ENCODE results near the gene MEI4. TPM values are rescaled to one million over a fixed set of nuclear protein-coding genes. Genes with fewer than 3 reads are reported as not detected.

Gene MEI4
- total and polyA plus RNA-seq, 2 of the 8 experiments (the other 6 are each of a cell fraction or from before 2014, with no cell fraction given) = 0.05 to 0.24 TPM

DNA sequence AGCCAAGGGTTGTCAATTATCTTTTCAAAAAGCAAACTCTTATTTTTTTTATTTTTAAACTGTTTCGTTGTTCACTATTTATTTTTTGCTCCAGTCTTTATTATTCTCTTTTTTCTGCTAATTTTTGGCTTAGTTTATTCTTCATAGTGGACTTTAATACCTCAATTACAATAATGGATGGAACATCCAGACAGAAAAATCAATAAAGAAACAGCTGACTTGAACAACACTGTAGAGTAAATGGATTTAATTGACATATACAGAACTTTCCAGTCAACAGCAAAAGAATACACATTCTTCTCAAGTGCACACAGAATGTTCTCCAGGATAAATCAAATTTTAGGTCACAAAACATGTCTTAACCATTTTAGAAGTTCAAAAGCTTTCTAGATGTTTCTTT lies 111.5 kb downstream of the MEI4 start:
- no peaks in the 10 kb centered on the region for H3K4me1 ChIP-seq (replicated peaks in 1 of 4; ENCODE audit: control insufficient read depth in 3 of 4, insufficient read depth in 4 of 4, low read length in 3 of 4)
- H4K8ac ChIP-seq (ENCODE audit: extremely low read depth, insufficient read depth, low read length) = no peak overlapping the region
- no peak overlapping the region for H3K23ac ChIP-seq (ENCODE audit: insufficient read length)
- no peak overlapping the region for H4K91ac ChIP-seq (replicated peaks; ENCODE audit: insufficient read length, low read length)
- H2BK120ac ChIP-seq (replicated peaks; ENCODE audit: low read depth, low read length) = no peak overlapping the region
- H3K4me2 ChIP-seq (ENCODE audit: insufficient read depth in 1 of 2, low read depth in 2 of 2, low read length in 2 of 2) = no peak overlapping the region
- H3K9me3 ChIP-seq (ENCODE audit: insufficient read depth in 2 of 2, low read depth in 1 of 2, low read length in 1 of 2) = no peaks in the 10 kb centered on the region
- no peak overlapping the region for H3K4ac ChIP-seq (replicated peaks; ENCODE audit: insufficient read length, low read depth, low read length)
- no peak for DNase-seq (ENCODE audit: low read depth in 1 of 2, low spot score in 2 of 2)
- H4K5ac ChIP-seq (ENCODE audit: insufficient read length, low read depth, low read length) = no peak overlapping the region
- H3K9ac ChIP-seq (replicated peaks in 1 of 4; ENCODE audit: extremely low read depth in 1 of 4, low read depth in 3 of 4, low read length in 3 of 4) = no peak overlapping the region
- H3K56ac ChIP-seq (replicated peaks; ENCODE audit: insufficient read length, low read depth, low read length) = no peak overlapping the region
- H2BK20ac ChIP-seq (ENCODE audit: low read length) = no peak overlapping the region
- H3K79me1 ChIP-seq (ENCODE audit: low read depth, low read length) = no peaks in the 10 kb centered on the region
- H3K27me3 ChIP-seq (replicated peaks in 1 of 4; ENCODE audit: control insufficient read depth in 3 of 4, extremely low read depth in 1 of 4, insufficient read depth in 3 of 4, low read length in 3 of 4) = no peaks in the 10 kb centered on the region
- TF ChIP-seq BRCA1 (IDR thresholded peaks at IDR 0.05; ENCODE audit: low read depth, low read length) (no peak), RBBP5 (IDR thresholded peaks at IDR 0.05; ENCODE audit: borderline replicate concordance, low read depth, low read length) (no peak), MAX (IDR thresholded peaks at IDR 0.05) (no peak), POLR2A (IDR thresholded peaks at IDR 0.05; ENCODE audit: control extremely low read depth in 1 of 2, low read depth in 2 of 2, low read length in 2 of 2) (no peak), RAD21 (IDR thresholded peaks at IDR 0.05 in 1 of 2, conservative IDR thresholded peaks at IDR 0.05 in 1 of 2; ENCODE audit: low read depth in 2 of 2, low read length in 2 of 2) (no peak)
- TF ChIP-seq, protein P1, sequence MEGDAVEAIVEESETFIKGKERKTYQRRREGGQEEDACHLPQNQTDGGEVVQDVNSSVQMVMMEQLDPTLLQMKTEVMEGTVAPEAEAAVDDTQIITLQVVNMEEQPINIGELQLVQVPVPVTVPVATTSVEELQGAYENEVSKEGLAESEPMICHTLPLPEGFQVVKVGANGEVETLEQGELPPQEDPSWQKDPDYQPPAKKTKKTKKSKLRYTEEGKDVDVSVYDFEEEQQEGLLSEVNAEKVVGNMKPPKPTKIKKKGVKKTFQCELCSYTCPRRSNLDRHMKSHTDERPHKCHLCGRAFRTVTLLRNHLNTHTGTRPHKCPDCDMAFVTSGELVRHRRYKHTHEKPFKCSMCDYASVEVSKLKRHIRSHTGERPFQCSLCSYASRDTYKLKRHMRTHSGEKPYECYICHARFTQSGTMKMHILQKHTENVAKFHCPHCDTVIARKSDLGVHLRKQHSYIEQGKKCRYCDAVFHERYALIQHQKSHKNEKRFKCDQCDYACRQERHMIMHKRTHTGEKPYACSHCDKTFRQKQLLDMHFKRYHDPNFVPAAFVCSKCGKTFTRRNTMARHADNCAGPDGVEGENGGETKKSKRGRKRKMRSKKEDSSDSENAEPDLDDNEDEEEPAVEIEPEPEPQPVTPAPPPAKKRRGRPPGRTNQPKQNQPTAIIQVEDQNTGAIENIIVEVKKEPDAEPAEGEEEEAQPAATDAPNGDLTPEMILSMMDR (IDR thresholded peaks at IDR 0.05; ENCODE audit: control extremely low read depth in 1 of 3, insufficient read depth in 1 of 3, low read depth in 1 of 3, low read length in 3 of 3) = no peak
- H3K36me3 ChIP-seq (ENCODE audit: control insufficient read depth in 2 of 4, insufficient read depth in 4 of 4, low read length in 3 of 4) = no peaks in the 10 kb centered on the region
- no peak overlapping the region for H2AFZ ChIP-seq (ENCODE audit: low read length)
- no peak overlapping the region for H2BK15ac ChIP-seq (ENCODE audit: low read length)
- H3K18ac ChIP-seq (ENCODE audit: extremely low read depth, low read length) = no peak overlapping the region
- ChIA-PET POLR2A (ENCODE audit: partially characterized antibody) (no interaction called here), CTCF (ENCODE audit: partially characterized antibody) (no interaction called here)
- H4K20me1 ChIP-seq (replicated peaks in 1 of 2; ENCODE audit: control insufficient read depth in 1 of 2, insufficient read depth in 2 of 2, low read length in 2 of 2) = no peaks in the 10 kb centered on the region
- H2BK12ac ChIP-seq (ENCODE audit: low read depth, low read length) = no peak overlapping the region
- no peak overlapping the region for H3K14ac ChIP-seq (ENCODE audit: insufficient read length)
- H3K4me3 ChIP-seq (ENCODE audit: extremely low read depth in 1 of 4, insufficient read depth in 2 of 4, low read depth in 3 of 4, low read length in 4 of 4) = no peak overlapping the region
- H3K27ac ChIP-seq (ENCODE audit: low read depth, low read length) = no peak overlapping the region
- no peak overlapping the region for H2BK5ac ChIP-seq (ENCODE audit: low read depth, low read length)
- no peak for FAIRE-seq
- no peak overlapping the region for H2AK5ac ChIP-seq (ENCODE audit: low read depth, low read length)
- H3K79me2 ChIP-seq (ENCODE audit: control insufficient read depth in 1 of 2, insufficient read depth in 2 of 2, low read length in 2 of 2) = no peaks in the 10 kb centered on the region
- no peaks in the 10 kb centered on the region for H3K23me2 ChIP-seq (ENCODE audit: low read depth, low read length)
- 88% methylated on average over 1 of the region's 1 CpG; no CpG with 5 or more reads in 1 of the 2 experiments for WGBS, 2 experiments (ENCODE audit: extremely low coverage in 1 of 2, insufficient coverage in 1 of 2, insufficient read length in 1 of 2, insufficient replicate concordance in 2 of 2, low coverage in 1 of 2, low lambda C conversion rate in 2 of 2, missing lambda C conversion rate in 1 of 2)

All from H1 (cell line).